Measurements from ENCODE around the gene OBSCN.

OBSCN gene

GRCh38 chr1:228379666-228380065, 171.8 kb downstream of the OBSCN start:
- DNase-seq (ENCODE audit: low spot score), result no peak

- DNase-seq (ENCODE audit: low spot score), result no peak
These were observed 173.5 kb downstream of the OBSCN start for GRCh38 chr1:228381356-228381755.

- DNase-seq (ENCODE audit: low spot score), result no peak
These were observed 175.9 kb downstream of the OBSCN start for GRCh38 chr1:228383773-228384172.

- no peak for DNase-seq (ENCODE audit: low spot score)
These were observed 177.4 kb downstream of the OBSCN start for GRCh38 chr1:228385232-228385631.

GRCh38 chr1:228387321-228387720, 179.5 kb downstream of the OBSCN start:
- DNase-seq (ENCODE audit: low spot score), result no peak

- no peak for DNase-seq (ENCODE audit: low spot score)
These were observed 182.8 kb downstream of the OBSCN start for GRCh38 chr1:228390649-228391048.

GRCh38 chr1:228391411-228392020, 183.7 kb downstream of the OBSCN start:
- no peak for DNase-seq (ENCODE audit: low spot score)

- DNase-seq (ENCODE audit: low spot score), result no peak
These were observed 184.5 kb downstream of the OBSCN start for GRCh38 chr1:228392111-228392936.

- no peak for DNase-seq (ENCODE audit: low spot score)
These were observed 185.4 kb downstream of the OBSCN start for GRCh38 chr1:228393268-228393701.

GRCh38 chr1:228393811-228394570, 186.1 kb downstream of the OBSCN start:
- no peak for DNase-seq (ENCODE audit: low spot score)

- no peak for DNase-seq (ENCODE audit: low spot score)
These were observed 186.9 kb downstream of the OBSCN start for GRCh38 chr1:228394571-228395394.

- no peak for DNase-seq (ENCODE audit: low spot score)
These were observed 189.2 kb downstream of the OBSCN start for GRCh38 chr1:228396770-228397662.

GRCh38 chr1:228397966-228398365, 190.1 kb downstream of the OBSCN start:
- no peak for DNase-seq (ENCODE audit: low spot score)

GRCh38 chr1:228398741-228399461, 191.1 kb downstream of the OBSCN start:
- DNase-seq (ENCODE audit: low spot score), result no peak

GRCh38 chr1:228399531-228400236, 191.8 kb downstream of the OBSCN start:
- DNase-seq (ENCODE audit: low spot score), result no peak

GRCh38 chr1:228400237-228400651, 192.4 kb downstream of the OBSCN start:
- no peak for DNase-seq (ENCODE audit: low spot score)

- no peak for DNase-seq (ENCODE audit: low spot score)
These were observed 193.0 kb downstream of the OBSCN start for GRCh38 chr1:228400692-228401454.

- DNase-seq (ENCODE audit: low spot score), result no peak
These were observed 194.2 kb downstream of the OBSCN start for GRCh38 chr1:228401782-228402640.

Data from putamen (tissue), 1 donor.